Smooth muscle cell of the brain vasculature (primary cell): Measurements from ENCODE around the gene FIGLA.
"Not testable (repeated sequence)": the region's sequence is repeated elsewhere in the genome, so short reads cannot be mapped to it uniquely, and the experiment has no call there.

Experiments
- DNase-seq: peaks from one replicate; pipeline ENCODE4 v3.0.0-alpha.2; 2012; ENCODE audit warnings: low read depth, low spot score

The FIGLA gene

DNA sequence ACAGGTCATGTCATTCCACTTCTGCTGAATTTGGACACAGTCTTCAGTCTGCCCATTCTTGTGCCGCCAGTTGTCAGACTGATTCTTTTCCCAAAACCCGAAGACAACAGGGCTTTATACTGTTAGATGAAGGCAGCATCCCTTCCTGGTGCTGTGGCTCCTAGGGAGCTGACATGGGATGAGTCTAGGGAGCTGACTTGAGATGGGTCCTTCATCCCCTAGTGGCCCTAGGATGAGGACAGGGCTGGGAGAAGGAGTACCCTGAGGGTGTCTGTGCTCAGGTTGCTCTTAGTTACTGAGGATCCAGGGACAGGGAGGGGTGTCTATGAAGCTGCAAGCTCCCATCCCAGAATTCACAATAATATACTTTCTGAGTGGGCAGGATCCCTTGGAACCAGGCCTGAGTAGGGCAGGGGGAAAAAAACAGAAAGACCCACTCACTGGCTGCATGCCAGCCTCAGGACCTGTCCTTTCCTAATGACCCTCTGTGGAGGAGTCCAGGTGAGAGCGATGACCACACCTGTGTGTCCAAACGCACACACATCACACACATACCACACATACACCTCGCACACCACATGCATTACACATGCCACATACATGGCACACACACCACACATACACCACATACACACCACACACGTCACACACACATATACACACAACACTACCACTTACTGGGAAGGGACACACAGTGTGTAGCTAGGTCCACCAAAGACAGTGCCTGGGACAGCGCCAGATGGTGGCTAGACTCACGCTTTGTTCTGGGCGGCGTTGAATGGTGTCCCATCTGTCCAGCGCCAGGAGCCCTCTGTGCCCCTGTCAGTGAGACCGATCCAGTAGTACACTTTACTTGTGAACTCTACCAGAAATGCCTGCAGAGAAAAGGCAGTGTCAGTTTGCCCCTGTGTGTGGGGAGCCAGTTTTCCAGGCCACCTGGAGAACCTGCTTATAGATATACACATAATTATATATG is 18.8 kb upstream of the FIGLA start:
- DNase-seq, result no peak

DNA sequence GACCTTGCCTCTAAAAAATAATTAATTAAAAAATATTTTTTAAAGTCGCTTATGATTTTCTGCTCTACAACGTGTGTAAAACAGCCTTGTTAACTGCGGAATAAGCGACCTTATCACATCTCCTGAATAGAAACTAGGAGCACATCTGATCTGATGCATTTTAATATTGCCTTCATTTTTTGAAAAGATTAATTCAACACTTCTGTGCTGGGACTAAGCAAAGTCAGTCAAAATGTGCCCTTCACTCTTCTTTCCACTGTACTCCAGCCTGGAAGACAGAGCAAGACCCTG is 17.3 kb upstream of the FIGLA start:
- no peak for DNase-seq

DNA sequence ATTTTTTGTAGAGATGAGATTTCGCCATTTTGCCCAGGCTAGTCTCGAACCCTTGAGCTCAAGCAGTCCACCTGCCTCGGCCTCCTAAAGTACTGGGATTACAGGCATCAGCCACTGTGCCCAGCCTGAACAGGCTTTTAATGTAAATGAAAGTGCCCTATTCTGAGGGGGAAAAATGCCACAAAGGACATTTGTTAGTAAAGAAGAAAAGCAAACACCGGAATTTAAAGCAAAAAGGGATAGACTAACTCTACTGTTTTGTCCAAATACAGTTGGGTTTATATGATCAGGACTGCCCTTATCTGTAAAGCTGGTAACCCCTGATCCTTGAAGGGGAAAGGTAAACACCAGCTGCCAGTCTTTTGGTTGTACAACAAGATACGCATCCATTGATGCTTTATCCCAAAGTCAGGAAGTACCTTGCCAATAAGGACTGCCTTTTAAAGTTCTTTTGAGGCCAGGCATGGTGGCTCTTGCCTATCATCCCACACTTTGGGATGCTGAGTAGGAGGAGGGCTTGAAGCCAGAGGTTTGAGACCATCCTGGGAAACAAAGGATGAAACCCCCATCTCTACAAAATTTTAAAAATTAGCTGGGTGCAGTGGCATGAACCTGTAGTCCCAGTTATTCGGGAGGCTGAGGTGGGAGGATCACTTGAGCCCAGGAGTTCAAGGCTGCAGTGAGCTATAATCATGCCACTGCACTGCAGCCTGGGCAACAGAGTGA is 16.8 kb upstream of the FIGLA start:
- DNase-seq, result no peak

DNA sequence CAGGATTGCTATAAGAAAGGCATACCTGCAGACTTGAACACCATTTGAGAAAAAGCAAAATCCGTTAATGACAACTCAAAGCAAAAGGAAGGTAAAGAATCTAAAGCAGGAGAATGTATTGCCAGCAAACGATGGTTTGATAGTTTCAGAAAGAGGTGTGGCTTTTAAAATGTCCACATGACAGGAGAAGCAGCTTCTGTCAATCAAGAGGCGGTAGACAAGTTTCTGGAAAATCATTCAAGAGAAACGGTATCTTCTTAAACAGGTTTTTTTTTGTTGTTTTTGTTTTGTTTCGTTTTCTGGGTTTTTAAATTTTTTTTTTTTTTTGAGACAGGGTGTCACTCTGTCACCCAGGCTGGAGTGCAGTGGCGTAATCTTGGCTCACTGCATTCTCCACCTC is 16.2 kb upstream of the FIGLA start:
- DNase-seq, result no peak

DNA sequence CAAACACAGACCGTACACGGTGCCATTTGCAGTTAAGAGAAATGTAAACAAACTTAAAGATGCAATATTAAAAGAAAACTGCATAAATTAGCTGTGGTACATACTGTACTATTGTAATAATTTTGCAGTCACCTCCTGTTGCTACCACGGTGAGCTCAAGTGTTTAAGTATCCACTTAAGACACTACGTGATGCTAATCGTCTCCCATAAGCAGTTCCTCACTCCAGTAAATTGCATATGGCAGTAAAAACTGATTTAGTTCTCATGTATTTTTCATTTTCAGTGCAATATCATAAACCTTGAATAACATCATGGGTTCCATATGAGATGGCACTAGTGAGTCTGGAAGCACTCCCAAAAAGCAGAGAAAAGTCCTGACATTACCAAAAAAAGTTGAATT is 15.6 kb upstream of the FIGLA start:
- DNase-seq, result no peak

DNA sequence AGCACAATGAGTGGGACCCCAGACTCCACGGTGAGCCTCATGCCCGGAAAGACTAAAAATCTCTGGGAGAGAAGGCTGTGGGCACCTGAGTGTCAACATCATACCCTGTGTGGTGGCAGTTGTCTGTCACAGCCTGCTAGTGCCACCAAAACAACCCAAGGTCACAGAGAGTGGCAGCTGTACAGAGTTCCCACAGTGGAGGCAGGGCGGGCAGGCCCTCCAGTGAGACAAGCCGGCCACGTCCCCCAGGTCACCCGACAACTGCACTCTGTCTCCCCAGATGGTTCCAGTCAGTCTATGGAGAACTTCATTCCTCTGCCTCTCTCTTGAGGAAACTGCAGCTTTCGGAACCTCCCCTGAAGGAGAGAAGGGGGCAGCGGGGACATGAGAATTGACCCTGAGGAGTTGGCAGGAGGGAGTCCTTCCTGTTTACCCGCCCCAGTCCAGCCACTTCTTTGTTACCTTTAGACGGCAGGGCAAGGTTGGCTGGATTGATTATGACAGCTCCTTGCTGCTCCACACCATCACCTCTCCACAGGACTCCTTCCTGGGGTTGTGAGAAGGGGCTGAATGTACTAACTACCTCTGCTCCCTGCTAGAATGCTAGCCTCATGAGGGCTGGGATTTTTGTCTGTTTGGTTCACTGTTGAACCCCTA is 11.3 kb upstream of the FIGLA start:
- no peak for DNase-seq

DNA sequence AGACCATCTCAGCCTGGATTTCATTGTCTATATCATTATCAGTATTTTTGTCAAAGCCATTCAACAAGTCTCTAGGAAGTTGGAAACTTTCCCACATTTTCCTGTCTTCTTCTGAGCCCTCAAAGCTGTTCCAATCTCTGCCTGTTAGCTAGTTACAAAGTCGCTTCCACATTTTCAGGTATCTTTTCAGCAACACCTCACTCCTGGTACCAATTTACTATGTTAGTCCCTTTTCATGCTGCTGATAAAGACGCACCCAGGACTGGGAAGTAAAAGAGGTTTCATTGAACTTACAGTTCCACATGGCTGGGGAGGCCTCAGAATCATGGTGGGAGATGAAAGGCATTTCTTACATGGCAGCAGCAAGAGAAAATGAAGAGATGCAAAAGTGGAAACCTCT is 9.3 kb upstream of the FIGLA start:
- no peak for DNase-seq

DNA sequence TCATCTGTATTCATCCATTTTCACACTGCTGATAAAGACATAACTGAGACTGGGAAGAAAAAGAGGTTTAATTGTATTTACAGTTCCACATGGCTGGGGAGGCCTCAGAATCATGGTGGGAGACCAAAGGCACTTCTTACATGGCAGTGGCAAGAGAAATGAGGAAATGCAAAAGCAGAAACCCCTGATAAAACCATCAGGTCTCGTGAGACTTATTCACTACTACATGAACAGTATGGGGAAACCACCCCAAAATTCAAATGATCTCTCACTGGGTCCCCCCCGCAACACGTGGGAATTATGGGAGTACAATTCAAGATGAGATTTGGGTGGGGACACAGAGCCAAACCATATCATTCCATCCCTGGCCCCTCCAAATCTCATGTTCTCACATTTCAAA is 7.6 kb upstream of the FIGLA start:
- not testable (repeated sequence) for DNase-seq

DNA sequence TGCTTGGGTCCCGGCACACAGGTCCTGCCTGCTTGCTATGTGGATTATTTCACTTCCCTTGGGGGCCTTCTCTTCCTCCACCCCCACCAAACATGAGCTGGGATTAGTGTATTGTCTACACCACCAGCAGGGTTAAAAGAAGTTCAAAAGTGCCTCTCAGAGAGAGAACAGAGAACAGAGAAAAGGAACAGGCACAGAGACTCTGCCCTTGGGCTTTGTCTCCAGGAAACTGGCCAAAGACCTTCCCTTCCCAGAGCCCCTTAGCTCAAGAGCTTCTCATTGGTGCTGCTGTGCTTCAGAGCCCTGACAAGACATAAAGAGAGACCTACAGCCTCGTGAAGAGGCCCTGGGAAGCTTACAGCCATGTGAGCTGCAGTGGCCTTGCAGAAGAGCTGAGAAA is 7.1 kb upstream of the FIGLA start:
- no peak for DNase-seq

DNA sequence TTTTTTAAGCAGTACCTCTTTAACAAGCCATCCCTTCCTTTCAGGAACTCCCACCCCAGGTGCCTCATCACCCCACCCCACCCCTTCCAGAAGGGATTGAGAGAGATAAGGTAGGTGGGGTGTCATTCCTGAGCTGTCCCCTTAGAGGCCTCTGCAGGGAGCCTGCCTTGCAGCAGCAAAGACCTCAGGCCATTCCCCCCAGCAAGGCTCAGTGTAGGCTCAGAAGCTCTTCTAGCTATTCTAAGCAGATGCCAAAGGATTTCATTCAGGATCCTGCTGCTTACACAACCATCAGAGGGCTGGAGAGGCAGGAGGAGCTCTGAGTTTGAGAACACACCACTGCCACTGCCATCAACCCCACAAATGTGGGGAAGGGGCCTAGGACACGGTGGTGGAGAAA is 5.8 kb upstream of the FIGLA start:
- DNase-seq, result no peak

DNA sequence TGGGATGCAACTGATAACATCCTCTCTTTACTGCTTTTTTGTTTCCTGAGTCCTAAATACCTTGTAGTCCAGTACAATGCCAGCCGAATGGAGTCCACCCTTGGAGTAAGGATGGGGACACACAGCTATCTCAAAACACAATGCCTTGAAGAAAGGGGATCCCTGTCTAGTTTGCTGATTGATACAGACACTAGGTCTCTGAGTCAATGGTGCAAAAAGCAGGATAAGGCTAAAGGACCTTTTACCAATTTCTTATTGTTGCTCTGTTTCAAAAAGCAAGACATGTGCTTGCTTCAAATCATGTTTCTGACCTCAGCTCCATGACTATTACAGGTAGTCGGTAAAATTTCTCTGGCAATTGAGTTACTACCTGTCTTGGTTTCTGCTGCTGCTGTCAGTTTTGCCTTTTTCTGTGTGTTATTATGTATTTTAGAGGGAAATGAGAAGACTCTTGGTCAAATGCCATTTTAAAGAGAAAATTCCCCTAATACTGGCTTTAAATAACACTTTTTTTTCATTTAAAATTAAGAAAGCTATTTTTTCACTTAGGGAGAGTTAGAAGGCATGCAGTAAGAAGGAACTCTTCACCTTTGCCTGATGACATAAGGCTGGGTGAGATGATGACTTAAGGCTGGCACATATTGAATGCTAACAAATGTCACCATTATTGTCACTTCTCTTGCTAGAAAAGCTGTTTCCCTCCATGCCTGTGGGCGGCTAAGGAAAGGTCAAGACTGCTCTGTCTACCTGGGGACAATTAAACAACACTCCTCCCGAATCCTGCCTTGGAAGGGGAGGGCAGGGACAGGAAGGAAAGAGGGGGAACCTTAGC is 4.9 kb upstream of the FIGLA start:
- DNase-seq, result no peak

DNA sequence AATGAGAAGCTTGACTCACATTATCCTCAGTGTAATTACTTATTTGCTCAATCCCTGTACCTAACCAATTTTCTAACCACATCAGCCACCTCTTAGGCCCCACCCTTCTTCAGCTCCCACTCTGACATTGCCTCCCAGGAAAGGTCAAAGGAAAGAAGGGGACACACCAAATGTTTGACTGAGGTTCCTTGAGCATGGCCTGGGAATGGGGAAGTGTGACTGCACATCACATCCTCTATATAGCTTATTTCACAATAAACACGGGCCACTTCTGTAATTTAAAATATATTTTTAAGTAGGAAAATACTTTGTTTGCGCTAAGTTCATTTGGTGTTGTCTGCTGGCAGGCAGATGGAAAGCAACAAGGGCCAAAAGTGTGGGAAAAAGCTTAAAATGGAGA is 3.0 kb upstream of the FIGLA start:
- DNase-seq, result no peak

DNA sequence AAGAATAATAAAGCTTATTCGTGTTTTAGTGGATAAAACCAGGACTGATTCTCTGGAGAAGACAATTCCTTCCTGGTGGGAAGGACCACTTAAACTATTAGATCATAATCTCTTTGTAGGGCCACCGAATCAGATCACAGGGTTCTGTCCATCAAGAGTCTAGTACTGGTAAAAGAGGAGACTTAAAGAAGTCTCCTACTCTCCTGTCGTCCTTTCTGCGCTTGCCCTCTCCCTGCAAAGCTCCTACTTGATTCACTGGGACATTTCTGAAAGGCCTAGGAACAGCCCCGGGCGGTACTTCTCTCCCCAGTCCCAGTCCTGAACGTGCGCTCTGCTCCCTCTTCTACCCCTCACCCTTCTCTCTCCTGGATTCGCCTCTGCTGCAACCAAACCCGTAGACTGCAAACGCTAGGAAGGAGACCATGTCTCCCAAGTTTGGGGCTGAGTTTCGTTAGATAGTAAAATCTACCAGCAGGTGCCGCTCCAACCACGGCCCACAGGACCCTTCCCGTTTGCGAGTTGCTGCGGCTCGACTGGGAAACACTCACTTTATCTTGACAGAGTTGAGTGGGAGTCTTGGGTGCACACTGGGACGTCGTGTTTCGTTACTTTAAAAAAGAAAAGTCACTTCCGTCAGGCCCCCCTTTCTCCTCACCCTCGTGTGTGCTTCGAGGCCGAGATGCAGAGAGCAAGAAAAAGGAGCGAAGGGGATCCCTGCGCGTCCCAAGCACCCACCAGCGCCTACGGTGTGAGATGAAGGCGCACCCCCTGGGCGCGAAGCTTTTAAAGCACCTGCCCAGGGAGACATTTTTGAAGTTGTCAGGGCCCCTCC is 923 bp downstream of the FIGLA start:
- no peak for DNase-seq

DNA sequence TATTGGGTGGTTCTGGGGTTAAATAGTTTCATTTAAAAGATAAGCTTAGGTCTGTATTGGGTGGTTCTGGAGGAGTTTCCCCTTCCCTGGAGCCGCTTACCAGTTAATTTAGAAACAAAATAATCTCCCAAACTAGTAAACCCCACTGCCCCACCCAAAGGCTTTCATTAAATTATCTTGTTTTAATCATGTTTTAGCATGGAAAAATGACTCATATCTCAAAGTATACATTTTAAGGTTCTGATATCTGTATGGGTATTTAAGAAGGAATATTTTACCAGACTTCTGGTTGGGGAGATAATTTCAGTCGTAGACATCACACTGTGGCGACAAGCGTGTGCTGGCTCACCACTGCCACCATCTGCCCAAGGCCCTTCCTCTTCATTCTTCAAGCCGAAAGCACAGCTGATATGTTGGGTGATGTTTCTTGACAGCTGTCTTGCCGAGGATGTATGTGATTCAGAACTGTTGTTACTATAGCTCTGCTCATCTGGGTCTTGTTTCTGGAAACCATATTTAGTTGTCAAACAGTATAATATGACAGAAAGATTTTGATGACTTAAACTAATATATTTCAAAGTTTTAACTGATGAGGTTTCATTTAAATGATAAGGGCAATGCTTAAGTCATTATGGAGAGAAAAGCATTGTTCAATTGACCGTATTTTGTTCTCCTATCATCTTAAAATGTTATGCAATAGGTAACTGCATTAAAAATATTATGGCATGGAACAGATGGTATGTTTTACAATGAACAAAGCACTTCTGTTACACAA is 5.1 kb downstream of the FIGLA start:
- DNase-seq, result no peak

DNA sequence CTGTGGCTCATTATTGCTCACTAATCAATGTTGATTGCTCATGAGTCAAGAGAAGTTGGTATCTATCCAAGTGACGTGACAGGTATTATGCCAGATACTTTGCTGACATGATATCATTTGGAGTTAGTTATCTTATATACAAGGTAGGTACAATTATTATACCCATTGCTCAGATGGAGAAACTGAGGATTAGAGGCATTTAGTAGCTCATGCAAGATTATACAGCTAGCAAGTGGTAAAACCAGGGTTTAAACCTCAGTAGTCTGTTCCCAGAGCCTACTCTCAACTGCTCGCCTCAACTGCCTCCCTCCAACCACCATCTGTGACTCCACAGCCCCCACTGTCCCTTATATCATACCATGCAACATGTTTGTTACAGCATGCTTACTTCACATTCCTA is 6.1 kb downstream of the FIGLA start:
- no peak for DNase-seq

DNA sequence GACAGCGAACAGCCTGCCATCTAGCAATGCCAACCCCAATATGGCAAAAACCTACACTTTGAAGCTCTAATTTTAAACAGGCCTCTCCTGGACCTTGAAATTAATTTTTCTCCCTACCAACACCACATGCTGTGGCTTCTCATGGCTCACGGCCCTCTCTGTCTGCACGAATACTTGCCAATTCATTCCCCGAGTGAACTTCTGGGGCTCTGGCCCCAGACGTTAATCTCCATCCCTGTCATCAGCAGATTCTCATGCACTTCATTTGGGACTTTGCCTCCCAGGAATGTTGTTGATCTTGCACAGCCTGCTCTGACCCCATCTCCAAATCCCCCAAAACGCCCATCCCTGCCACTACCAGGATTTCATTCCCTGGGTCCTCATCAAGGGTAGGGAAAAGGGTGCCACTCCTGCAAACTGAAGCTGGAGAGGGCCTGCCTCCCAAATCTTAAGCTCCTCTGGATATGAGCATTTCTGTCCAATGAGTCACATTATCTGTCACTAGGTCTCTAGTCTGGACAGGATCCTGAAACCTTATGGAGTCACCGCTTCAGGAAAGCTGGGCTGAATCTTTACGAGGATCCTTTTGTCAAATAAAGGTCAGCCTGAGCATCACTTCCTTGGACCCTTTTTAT is 10.4 kb downstream of the FIGLA start:
- DNase-seq, result no peak

DNA sequence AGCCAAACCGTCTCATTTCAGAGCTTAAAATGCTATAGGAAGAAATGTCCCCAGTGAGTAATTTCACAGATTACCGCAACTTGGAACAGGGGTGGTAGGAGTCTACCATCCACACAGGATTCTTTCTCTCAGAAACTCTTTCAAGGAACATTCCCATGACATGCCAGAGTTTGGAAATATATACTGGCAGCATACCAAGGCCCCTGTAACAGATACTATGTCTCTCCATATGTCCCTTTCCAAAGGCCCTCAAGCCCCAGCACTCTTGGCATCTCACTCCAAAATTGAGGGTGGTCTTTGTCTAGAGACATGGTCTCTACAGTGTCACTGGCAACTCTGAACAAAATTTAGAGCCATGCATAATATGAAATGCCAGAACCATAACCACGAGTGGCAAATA is 11.0 kb downstream of the FIGLA start:
- DNase-seq, result no peak

DNA sequence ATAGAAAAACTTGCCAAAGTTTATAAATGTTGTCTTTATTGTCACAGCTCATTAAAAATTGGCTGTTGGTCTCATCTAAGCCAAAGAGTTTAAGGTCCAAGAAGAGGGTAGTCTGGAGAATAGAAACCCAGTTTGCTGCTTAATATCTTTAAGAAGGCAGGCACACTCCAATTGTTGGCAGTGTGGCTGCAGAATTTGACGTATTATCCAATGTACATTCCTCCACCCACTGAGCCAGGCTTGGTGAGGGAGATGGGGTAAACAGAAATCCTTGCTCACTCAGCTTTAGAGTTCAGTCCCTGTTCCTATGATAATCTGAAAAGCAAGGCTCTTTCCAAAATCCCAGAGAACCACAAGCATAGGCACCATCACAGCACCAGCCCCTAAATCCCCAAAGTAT is 11.8 kb downstream of the FIGLA start:
- no peak for DNase-seq

DNA sequence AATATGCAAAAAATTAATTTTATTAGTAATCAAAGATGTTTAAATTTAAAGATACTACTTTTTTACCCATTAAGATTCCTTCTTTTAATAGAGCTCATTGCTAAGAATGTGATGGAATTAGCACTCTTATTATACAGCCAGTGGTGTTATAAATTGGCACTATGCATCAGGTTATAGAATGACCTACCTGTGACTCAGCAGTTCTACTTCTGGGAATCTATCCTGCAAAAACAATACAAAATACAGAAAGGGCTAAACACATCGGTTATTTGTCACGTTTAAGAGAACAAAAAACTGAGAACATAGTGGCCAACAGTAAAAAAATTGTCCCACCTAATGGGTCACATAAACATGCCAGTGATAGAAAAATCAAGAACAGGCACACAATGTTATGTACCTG is 13.0 kb downstream of the FIGLA start:
- no peak for DNase-seq

DNA sequence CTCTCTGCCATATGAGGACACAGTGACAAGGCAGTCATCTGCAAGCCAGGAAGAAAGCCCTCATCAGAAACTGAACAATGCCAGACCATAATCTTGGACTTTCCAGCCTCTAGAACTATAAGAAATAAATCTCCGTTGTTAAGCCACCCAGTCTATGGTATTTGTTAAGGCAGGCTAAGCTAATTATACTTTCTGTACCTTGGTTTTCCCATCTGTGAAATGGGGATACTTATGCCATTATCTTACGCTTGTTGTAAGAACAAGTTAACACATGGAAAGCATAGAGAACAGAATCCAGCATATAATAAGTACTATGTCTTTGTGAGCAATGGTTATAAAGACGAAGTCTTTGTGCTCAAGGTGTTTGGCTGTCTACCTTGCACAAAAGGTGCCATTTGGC is 14.2 kb downstream of the FIGLA start:
- DNase-seq, result no peak
